Inferior parietal cortex (tissue), 1 donor: Measurements from ENCODE around the gene ITGAV.

Experiments
- DNase-seq: peaks from one replicate; pipeline ENCODE4 v3.0.0-alpha.2; 2016; ENCODE audit errors: extremely low spot score

ITGAV gene

DNA sequence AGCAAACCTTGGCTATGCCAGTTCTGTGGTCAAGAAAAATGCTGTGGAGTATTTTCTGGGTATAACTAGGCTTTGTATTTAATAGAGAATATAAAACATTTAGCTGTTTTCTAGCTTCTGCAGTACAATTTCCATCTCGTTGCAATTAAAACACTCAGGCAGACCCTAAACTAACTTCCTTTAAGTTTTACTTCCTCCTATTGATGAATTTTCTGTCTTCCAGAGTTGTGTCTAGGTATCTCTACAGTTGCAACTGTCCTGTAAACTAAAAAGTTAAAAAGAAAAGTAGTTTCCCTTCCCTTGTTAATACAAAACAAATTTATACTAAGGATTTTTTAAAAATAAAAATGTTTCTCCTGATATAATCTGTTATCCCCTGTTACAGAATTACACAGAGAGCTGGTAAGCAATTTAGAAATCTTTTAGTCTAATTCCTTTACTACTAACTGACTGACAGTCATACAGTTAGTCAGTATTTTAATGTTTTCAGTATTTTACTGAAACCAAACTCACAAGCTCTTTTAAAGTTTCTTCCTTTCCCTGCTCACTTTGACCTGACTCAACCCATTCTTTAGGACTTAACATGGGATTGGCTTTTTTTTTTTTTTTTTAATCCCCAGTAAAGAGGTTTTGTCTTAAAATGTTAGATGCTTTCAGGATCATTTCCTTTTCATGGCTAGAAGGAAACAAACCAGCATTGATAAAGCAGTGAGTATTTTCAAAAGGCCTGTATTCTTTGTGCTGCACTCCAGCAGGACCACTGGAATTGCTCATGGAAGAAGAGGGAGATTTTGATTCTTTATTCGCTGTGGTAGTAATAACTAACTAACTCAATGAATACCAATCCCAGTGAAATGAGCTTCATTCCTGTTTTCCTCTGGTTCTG is 22.9 kb downstream of the ITGAV start:
- DNase-seq = no peak

DNA sequence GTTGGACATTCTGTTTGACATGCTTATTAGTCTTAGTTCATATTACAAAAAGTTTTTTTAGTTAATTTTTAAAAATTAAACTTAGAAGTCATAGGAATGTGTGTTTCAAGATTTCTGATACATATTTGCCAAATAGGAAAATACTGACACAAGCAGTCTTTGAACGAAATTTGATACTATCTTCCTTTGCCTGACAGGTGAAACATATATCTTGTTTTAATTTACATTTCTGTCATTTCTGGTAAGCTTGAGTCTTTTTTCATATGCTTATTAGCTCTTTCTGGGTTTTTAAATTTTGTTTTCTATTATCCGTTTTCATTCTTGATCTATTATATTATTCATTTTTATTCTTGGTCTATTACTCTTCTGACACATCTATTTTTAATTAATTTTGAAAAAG is 24.5 kb downstream of the ITGAV start:
- no peak for DNase-seq

DNA sequence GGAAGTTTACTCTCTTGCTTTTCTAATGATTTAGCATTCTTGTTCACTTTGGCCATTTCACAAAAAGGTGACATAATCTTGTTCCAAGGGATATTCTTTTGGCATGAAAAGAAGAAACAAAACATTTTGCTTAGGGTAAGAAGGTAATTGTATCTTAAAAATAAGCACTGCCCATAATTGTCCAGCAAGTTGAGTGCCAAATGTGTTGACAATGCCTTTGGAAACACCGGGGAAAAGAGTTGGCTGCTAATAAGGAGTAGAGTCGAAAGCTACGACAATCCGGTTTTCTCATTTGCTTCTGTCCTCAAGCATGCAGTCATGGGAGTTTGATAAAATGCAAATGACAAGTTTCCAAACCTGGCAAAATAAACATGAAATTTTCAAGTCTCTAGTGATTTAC is 27.3 kb downstream of the ITGAV start:
- no peak for DNase-seq

DNA sequence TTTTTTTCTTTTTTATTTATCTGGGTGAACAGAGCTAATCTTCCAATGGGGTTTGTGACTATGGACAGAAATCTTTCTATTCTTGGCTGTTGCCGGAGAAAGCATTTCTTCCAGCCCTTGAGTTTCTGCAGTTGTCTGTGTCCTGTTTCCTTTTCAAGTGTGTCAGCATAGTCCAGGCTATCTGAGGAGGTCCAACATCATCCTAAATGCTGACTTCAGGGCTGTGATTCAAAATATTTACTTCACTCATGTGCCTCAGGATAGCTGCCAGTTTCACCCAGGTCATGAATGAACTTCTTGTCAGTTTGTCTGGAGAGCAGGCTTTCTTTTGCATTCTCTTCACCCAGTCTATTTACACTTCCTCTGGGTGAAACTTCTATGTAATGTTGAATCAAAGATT is 27.9 kb downstream of the ITGAV start:
- no peak for DNase-seq

DNA sequence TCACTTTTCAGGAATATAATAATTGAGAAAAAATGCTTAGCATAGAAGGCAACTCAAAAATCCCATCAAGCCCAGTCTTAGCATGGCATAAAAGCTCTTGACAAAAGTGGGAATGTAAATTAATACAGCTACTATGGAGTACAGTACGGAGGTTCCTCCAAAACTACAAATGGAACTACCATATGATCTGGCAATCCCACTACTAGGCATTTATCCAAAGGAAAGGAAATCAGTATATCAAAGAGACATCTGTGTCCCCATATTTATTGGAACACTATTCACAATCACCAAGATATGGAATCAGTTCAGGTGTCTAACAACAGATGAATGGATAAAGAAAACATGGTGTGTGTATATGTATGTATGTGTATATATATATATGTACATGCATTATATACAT is 28.8 kb downstream of the ITGAV start:
- DNase-seq = no peak

DNA sequence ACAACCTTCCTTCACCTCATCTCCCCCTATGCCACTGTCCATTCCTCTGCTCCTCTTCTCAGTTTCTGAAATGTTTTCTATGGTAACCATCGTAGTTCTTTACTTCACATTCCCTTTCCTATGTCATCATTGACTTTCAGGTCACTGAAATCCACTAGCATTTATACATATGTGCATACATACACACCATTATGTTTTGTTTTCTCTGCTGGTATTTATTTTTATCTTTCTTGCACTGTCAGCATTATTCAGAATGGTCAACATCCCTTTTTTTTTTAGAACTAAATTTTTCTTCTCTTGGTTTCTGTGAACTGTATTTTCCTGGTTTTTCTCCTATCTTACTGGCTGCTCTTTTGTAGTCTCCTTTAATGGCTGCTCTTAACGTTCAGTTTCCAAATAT is 33.2 kb downstream of the ITGAV start:
- DNase-seq = no peak

DNA sequence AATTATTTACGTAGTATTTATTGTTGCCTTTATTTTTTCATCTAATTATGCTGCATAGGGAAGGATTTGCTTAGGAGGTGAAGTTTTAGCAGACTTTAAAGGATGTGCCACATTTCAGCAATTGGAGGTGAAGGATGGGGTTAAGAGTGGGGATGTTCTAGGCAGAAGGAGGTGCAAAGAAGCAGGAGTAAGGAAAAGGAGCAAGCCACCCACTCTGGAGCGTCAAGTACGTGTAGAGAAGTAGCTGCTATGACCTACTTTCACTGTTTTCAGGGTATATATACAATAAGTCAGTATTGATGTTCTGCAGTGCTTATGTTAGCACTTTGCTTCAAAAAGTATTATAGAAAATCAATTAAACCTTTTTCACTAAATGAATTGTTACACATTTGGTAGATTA is 34.4 kb downstream of the ITGAV start:
- no peak for DNase-seq

DNA sequence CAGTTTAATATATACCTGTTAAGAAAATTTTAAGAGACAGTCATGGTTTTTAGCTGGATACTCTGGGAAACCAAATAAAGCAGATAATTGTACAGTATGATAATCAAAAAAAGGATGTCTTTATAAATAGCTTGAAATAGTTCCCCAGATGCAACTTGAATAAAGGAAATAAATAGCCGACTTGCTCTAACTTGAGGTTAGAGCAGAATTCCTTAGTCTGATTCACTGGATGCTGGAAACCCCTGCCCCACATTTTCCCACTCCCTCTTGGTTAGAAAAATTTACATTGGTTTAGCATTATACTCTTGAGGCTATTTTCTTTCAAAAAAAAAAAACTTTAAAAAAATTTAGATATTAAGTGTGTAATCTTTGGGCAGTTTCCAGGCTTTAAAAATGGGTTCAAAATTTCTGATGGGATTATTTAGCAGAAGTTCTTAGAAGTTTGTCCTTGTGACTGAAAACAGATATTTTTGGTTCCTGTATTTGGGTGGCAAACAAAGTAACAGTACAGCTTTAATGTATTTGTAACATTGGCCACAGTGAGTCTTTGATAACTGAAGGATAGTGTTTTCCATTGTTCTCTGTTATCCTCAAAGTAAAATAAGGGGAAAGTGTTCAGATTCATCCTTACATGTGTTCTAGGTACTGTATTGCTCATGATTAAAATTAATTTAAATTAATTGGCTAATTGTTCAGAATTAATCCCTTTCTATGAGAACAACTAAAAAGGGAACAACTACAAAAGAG is 39.6 kb downstream of the ITGAV start:
- DNase-seq = no peak

DNA sequence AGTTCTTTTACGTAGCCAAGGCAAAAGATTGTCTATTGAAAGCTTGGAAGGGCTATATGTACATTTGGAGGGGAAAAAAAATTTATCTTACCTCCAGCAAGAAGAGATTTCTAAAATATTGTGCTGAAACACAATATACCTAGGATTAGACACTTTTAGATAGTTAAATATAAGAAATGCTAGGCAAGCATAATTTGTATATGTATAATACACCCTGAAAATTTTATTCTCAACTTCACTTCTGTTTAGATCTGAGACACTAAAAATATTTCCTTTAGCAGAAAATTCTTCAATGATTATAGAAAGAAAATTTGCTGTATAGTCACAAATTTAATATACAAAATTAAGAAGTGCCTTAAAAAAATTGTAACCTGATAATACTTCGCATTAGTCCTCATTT is 42.6 kb downstream of the ITGAV start:
- no peak for DNase-seq

DNA sequence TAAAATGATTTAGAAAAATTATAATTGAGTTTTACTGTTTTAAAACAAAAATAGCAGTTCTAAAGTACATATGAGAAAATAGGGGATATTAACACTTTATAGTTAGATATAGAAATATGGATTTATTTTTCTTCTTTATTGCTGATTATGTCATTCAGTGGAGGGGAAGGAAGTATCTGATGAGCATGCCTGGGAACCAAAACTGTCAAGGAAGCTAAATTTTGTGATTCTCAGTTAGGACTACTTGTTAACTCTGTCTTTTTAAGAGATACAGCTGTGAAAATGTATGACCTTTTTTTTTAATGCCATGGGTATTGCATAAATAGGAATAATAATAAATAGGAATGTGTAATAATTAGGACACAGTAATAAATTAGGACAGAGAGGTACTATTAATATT is 44.8 kb downstream of the ITGAV start:
- DNase-seq = no peak

DNA sequence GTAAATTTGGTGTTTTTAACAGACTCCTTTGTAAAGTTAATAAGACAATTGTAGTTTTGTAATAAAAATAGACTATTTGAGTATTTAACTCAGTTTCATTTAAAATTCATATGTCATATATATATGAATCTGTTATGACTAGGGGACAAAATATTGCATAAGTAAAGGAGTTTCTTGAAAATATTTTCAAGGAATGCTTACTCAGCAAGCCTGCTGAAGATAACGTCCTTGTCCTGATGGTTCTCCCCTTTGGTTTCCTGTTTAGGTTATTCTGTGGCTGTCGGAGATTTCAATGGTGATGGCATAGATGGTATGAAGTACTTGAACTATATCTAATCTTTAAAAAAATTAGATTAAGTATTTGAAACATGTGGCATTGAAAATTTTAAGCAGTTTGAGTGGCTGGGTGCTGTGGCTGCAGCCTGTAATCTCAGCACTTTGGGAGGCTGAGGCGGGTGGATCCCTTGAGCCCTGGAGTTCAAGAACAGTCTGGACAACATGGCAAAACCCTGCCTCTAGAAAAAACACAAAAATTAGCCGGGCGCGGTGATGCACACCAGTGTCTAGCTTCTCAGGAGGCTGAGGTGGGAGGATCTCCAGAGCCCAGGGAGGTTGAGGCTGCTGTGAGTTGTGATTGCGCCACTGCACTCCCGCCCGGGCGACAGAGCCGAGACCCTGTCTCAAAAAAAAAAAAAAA is 47.1 kb downstream of the ITGAV start:
- DNase-seq = no peak

DNA sequence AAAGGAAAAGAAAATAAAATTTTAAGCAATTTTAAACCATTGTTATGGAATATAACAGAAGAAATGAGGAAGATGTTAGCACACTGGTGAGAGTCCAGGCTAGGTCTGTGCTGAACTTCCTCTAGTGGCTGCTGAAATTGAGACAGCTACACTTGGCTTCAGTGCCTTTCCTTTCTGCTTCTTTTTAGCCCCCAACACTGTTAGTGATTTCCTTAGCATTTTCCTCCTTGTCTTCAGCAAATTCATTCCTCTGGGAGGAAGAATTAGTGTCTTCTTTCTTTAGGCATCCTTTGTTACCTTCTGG is 47.6 kb downstream of the ITGAV start:
- DNase-seq = no peak

DNA sequence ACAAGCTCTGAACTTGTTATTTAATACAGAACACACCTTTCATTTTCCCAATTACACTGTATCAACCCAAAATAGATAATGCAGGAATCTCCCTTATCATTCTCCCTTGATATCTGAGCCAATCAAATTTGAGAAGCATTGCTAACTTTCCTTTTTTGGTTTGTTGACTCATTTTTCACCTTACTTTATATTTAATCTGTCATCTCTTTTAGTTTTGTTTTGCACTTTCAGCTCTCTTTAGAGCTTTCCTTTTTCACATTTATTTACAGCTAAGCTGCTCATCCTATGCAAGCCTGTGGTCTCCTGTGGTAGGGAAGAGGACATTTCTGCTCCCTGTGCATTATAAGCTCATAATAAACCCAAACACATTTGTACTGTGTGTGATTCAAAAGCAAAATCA is 50.1 kb downstream of the ITGAV start:
- no peak for DNase-seq

DNA sequence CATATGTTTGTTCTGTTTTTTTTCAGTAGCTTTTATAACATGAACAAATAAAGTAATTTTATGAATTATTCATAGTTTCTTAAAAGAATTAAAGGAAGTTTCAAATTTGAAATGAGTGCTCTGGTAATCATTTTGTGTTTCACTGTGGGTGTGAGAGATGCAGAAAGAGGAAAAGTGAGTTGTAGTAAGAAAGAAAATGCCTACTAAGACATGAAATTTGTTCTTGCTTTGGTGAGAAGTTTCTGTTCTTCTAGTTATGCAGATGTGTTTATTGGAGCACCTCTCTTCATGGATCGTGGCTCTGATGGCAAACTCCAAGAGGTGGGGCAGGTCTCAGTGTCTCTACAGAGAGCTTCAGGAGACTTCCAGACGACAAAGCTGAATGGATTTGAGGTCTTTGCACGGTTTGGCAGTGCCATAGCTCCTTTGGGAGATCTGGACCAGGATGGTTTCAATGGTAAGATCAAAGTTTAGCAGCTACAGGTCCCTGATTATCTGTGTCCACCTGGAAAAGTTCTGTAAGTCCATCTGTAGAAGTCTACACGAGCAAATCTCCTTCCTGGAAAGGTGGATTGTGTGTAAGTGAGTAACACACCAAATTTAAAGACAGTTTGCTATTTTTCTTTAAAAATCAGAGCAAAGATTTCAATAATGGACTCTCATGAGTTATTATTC is 51.4 kb downstream of the ITGAV start:
- DNase-seq = no peak

DNA sequence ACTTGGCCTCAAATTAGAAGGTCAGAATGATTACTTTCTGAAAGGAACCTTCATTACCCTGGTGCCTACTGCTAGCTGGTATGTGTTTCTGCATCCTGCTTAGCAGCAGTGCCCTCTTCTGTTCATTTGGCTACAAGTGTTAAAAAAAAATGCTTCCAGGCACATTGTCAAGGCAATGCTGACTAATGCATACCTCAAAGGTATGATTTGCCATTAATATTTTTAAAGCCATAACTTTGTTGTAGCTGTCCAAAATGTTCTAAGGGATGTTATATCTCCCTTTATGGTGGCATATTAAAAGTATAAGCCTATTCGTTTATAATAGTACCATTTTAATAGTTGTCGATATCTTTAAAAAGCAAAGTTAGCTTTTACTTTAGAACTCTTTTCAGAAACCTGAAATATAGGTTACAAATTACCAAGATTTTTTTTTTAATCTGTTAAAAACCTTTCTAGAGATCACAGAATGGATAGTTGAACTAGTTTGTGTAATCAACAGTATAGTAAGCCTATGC is 52.0 kb downstream of the ITGAV start:
- peak; percentile 80 for DNase-seq

DNA sequence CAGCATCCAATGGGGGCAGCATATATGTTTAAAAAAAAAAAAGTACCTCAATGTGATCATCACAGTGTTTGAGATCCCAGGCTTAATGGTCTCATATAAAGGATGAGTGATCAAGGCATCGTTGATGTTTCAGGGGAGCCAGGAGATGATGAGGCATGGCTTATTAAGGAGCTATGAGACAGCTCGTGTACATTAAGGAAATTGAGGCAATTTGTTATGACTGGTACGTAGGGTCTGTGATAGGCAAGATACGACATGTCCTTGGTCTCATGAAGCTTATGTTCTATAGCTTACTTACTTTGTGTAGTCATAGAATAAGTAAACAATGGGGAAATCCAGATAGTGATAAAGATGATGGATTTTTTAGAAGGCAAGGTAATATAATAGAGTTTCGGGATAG is 54.9 kb downstream of the ITGAV start:
- no peak for DNase-seq

DNA sequence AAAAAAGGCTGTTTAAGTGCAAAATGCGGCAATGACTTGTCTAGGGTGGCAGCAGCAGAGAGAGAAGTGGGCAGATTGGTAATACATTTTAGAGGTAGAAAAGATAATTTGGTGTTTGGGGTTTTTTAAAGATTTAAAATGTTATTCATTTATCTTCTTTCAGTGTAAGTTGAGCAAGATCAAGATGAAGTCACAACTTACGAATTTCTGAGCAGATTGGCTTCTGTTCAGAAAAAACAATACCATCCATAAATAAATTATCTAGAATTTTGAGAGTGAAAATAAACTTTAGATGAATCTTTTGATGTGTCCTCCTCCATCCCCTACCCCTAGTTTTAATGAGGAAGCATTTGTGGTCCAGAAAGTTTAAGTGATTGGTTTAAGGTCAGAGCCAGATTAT is 56.1 kb downstream of the ITGAV start:
- no peak for DNase-seq

DNA sequence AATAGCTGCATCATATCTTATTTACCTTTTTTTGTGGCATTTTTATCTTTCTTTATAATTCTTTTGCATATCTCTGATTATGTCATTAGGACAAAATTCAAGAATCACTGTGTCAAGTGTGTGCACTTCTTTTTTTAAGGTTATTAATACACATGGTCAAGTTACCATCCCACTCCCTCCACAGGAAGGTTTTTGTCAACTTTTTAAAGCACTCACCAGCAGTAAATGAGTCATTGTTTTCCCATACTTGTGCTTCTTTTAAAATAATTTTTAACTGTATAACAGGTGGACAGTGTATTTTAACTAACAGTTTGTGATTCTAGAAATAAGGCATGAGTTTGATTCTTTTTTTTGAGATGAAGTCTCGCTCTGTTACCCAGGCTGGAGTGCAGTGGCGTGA is 58.3 kb downstream of the ITGAV start:
- no peak for DNase-seq

DNA sequence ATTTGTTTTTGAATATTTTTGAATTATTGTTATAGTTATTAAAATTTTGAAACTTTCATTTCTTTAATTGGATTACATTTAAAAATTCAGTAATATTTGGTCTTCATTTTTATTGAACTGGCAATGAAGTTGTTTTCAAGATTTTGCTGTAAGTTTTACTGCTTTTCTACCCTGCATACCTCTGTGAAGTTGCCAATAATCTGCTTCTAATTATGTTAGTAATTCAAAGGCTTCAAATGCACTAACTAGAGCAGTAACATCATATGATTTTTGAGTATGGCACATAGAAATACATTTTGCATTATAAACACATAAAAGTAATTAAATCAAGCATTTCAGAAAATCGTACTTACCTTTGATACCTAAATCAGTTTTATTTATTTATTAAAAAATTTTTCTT is 63.7 kb downstream of the ITGAV start:
- DNase-seq = no peak

DNA sequence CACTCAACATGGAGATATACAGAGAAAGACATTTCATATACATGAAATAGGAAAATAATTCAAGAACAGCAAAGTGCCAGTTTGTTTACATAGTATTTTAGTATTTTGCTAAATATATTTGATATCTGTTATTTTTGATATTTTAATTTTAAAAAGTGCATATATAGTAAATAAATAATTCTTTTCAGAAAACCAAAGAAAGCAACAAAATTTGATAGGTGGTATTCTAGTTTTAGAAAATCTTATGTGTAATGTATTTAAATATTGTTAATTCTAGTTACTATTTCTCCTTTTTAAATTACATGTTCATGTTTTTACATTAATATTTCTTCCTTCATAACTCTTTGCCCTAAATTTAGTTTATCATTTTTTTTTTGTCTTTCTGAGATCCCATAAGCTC is 69.5 kb downstream of the ITGAV start:
- no peak for DNase-seq

DNA sequence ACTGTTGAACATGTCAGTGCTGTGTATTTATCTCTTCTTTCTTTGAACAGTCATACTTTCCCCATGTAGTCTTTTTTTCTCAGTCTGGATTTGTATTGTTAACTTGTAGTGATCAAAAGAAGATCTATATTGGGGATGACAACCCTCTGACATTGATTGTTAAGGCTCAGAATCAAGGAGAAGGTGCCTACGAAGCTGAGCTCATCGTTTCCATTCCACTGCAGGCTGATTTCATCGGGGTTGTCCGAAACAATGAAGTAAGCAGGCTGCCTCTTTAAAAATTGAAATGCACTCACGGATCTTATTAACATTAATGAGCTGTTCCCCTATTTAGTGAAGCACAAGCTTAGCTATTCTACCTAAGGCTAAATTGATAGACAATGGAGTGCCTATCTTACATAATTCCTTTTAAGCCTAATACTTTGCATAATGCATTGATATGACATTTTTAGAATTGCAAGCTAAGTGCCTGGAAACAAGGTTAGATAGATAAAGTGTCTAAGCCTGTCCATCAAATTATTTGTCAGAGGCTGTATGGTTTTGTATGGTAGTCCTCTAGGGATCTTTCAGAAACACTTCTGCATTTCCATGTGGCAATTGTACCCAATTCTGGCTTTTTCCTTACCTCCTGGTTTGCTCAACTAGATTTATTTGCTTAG is 74.7 kb downstream of the ITGAV start:
- DNase-seq = no peak

DNA sequence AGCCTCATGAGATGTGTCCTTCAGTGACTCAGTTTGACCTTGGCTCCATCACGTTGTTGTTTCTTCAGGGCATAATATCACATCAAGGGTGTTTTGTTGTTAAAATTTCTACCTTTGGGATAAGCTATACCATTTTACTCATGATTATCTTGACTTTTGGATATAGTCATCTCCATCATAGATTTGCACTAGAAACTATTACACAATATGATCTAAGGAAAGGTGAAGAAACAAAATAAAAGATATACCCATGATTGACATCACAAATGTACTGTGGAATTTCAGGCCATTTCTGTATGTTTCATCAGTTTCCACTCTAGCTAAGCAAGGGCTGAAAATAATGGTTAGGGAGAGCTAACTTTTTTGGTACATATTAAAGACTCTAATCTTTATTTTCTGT is 79.3 kb downstream of the ITGAV start:
- no peak for DNase-seq
